ENCODE measurements around the gene BRD4.

BRD4 gene

GRCh38 chr19:15288146-15288963 lies 44.0 kb downstream of the BRD4 start:
- DNase-seq, result no peak

GRCh38 chr19:15287496-15287895 lies 44.8 kb downstream of the BRD4 start:
- DNase-seq, result no peak

GRCh38 chr19:15286688-15287365 lies 45.5 kb downstream of the BRD4 start:
- no peak for DNase-seq

GRCh38 chr19:15285896-15286591 lies 46.3 kb downstream of the BRD4 start:
- no peak for DNase-seq

GRCh38 chr19:15284896-15285295 lies 47.4 kb downstream of the BRD4 start:
- DNase-seq, result no peak

- no peak for DNase-seq
Measured at GRCh38 chr19:15284091-15284490, 48.2 kb downstream of the BRD4 start.

- DNase-seq, result peak; percentile 56
Measured at GRCh38 chr19:15283141-15283883, 49.0 kb downstream of the BRD4 start.

GRCh38 chr19:15282311-15282705 lies 50.0 kb downstream of the BRD4 start:
- no peak for DNase-seq

- DNase-seq, result no peak
Measured at GRCh38 chr19:15280915-15281683, 51.2 kb downstream of the BRD4 start.

GRCh38 chr19:15280048-15280725 lies 52.2 kb downstream of the BRD4 start:
- DNase-seq, result no peak

GRCh38 chr19:15279326-15279904 lies 52.9 kb downstream of the BRD4 start:
- no peak for DNase-seq

- DNase-seq, result no peak
Measured at GRCh38 chr19:15276620-15277215, 55.6 kb downstream of the BRD4 start.

- DNase-seq, result no peak
Measured at GRCh38 chr19:15274477-15274876, 57.9 kb downstream of the BRD4 start.

- no peak for DNase-seq
Measured at GRCh38 chr19:15269806-15270205, 62.5 kb downstream of the BRD4 start.

GRCh38 chr19:15268928-15269253 lies 63.4 kb downstream of the BRD4 start:
- no peak for DNase-seq

- no peak for DNase-seq
Measured at GRCh38 chr19:15268192-15268927, 64.0 kb downstream of the BRD4 start.

- DNase-seq, result no peak
Measured at GRCh38 chr19:15266683-15267082, 65.7 kb downstream of the BRD4 start.

- DNase-seq, result no peak
Measured at GRCh38 chr19:15265850-15266248, 66.5 kb downstream of the BRD4 start.

GRCh38 chr19:15265214-15265849 lies 67.0 kb downstream of the BRD4 start:
- no peak for DNase-seq

GRCh38 chr19:15264933-15265206 lies 67.5 kb downstream of the BRD4 start:
- no peak for DNase-seq

All from stimulated activated CD4-positive, alpha-beta T cell treated with anti-CD3 and anti-CD28 coated beads, Interleukin-1b, Interleukin-23, amount 100 ng/mL, for 48 hours (primary cell).